ENCODE measurements around the gene CLEC17A.
"Not testable (repeated sequence)": the region's sequence is repeated elsewhere in the genome, so short reads cannot be mapped to it uniquely, and the experiment has no call there.

The CLEC17A gene

DNA sequence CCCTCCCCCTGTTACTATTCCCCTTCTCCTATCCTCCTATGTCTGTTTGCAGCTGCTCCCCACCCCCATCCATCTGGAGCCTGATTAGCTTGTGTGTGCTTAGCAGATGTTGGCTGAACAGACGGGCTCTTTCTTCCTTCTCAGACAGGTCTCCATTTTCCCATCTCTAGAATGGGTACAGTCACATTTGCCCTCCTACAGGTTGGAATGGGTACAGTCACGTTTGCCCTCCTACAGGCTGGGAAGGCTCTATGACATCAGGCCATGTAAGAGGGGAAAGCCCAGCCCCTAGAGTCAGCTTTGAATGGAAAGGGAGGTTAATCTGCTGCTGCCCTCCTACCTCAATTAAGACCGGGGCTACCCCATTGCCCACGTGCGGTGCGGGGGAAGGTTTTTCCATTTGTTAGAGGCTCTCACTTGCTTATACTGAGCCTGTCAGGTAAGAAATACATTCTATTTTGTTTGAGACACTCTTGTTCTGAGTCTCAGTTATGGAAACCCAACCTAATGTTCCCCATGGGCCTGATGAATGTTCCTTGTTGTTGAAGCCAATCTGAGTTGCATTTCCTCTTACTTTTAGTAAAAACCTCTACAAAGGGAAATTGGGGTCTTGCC, 2.2 kb upstream of the CLEC17A start:
- Histone ChIP-seq H3K4me3 (ENCODE audit: insufficient read depth, low read depth, low read length, poor library complexity, severe bottlenecking) (no peak overlapping the region), H3K4me1 (ENCODE audit: control insufficient read depth, insufficient read depth, low read length, poor library complexity, severe bottlenecking) (no peaks in the 10 kb centered on the region), H3K27ac (ENCODE audit: insufficient read depth, low read length, poor library complexity, severe bottlenecking) (no peak overlapping the region), H3K27me3 (replicated peaks; ENCODE audit: control insufficient read depth, insufficient read depth, low read length, poor library complexity, severe bottlenecking) (no peaks in the 10 kb centered on the region), H3K36me3 (ENCODE audit: control insufficient read depth, insufficient read depth, low read length) (no peaks in the 10 kb centered on the region), H3K9me3 (ENCODE audit: control insufficient read depth, low read length) (no peaks in the 10 kb centered on the region)
- DNase-seq, result no peak

DNA sequence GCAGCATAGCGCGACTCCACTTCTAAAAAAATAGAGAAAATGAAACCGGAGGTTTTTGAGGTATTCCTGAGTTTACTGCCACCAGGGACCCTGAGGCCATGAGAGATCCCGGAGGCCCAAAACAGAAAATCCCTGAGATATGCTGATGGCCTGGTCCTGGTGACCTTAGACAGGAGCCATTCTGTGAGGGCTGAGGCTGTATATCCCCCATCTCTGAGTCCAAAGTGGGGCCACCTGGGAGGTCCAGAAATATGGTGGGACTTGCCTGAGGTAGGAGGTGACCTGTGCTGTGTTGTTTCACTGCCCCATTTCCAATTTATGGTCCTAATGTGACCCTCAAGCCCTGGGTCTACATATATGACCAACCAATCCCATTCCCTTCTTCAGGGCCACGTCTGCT, 1.5 kb downstream of the CLEC17A start:
- not testable (repeated sequence) for H3K9me3 ChIP-seq (ENCODE audit: control insufficient read depth, low read length); H3K4me1 ChIP-seq (ENCODE audit: control insufficient read depth, insufficient read depth, low read length, poor library complexity, severe bottlenecking); H3K27ac ChIP-seq (ENCODE audit: insufficient read depth, low read length, poor library complexity, severe bottlenecking); H3K4me3 ChIP-seq (ENCODE audit: insufficient read depth, low read depth, low read length, poor library complexity, severe bottlenecking); H3K36me3 ChIP-seq (ENCODE audit: control insufficient read depth, insufficient read depth, low read length); H3K27me3 ChIP-seq (replicated peaks; ENCODE audit: control insufficient read depth, insufficient read depth, low read length, poor library complexity, severe bottlenecking); DNase-seq

GRCh38 chr19:14585187-14585586, 2.3 kb downstream of the CLEC17A start:
- H3K4me1 ChIP-seq (ENCODE audit: control insufficient read depth, insufficient read depth, low read length, poor library complexity, severe bottlenecking); H3K9me3 ChIP-seq (ENCODE audit: control insufficient read depth, low read length); H3K27me3 ChIP-seq (replicated peaks; ENCODE audit: control insufficient read depth, insufficient read depth, low read length, poor library complexity, severe bottlenecking); DNase-seq; H3K36me3 ChIP-seq (ENCODE audit: control insufficient read depth, insufficient read depth, low read length); H3K4me3 ChIP-seq (ENCODE audit: insufficient read depth, low read depth, low read length, poor library complexity, severe bottlenecking); H3K27ac ChIP-seq (ENCODE audit: insufficient read depth, low read length, poor library complexity, severe bottlenecking): not testable (repeated sequence)

DNA sequence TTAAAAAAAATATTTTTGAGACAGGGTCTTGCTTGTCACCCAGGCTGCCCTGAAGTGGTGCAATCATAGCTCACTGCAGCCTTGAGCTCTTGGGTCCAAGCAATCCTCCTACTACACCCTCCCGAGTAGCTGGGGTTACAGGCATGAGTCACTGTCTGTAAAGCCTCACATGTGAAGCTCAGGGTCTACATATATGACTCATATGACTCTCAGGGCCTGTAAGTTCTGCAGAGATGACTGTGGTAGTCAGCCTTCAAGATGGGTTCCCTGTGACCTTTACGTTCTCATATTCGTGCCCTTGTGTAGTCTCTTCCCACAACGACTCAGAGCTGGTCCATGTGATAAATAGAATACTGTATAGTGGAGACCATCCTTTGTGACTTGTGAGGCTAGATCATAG, 6.5 kb downstream of the CLEC17A start:
- not testable (repeated sequence) for H3K36me3 ChIP-seq (ENCODE audit: control insufficient read depth, insufficient read depth, low read length); H3K27ac ChIP-seq (ENCODE audit: insufficient read depth, low read length, poor library complexity, severe bottlenecking); H3K9me3 ChIP-seq (ENCODE audit: control insufficient read depth, low read length); H3K27me3 ChIP-seq (replicated peaks; ENCODE audit: control insufficient read depth, insufficient read depth, low read length, poor library complexity, severe bottlenecking); H3K4me3 ChIP-seq (ENCODE audit: insufficient read depth, low read depth, low read length, poor library complexity, severe bottlenecking); H3K4me1 ChIP-seq (ENCODE audit: control insufficient read depth, insufficient read depth, low read length, poor library complexity, severe bottlenecking); DNase-seq

DNA sequence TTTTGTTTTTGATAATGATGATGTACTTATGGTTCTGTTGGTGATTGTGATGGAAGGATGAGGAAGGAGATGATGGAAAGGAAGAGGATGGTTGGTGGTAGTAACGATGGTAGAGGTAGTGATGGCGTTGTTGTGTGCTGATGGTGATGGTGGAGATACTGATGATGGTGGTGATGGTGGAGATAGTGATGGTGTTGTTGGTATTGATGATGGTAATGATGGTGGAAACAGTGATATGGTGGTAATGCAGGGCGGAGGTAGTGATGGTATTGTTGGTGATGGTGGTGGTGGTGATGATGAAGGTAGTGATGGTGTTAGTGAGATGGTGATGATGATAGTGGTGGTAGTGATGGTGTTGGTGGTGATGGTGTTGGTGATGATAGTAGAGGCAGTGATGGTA, 12.7 kb downstream of the CLEC17A start:
- no peak overlapping the region for H3K4me3 ChIP-seq (ENCODE audit: insufficient read depth, low read depth, low read length, poor library complexity, severe bottlenecking)
- no peaks in the 10 kb centered on the region for H3K36me3 ChIP-seq (ENCODE audit: control insufficient read depth, insufficient read depth, low read length)
- no peaks in the 10 kb centered on the region for H3K4me1 ChIP-seq (ENCODE audit: control insufficient read depth, insufficient read depth, low read length, poor library complexity, severe bottlenecking)

GRCh38 chr19:14599548-14600147, 16.8 kb downstream of the CLEC17A start:
- H3K9me3 ChIP-seq (ENCODE audit: control insufficient read depth, low read length), result no peaks in the 10 kb centered on the region
- H3K4me3 ChIP-seq (ENCODE audit: insufficient read depth, low read depth, low read length, poor library complexity, severe bottlenecking), result no peak overlapping the region
- no peak overlapping the region for H3K27ac ChIP-seq (ENCODE audit: insufficient read depth, low read length, poor library complexity, severe bottlenecking)
- H3K27me3 ChIP-seq (replicated peaks; ENCODE audit: control insufficient read depth, insufficient read depth, low read length, poor library complexity, severe bottlenecking), result no peaks in the 10 kb centered on the region
- no peaks in the 10 kb centered on the region for H3K36me3 ChIP-seq (ENCODE audit: control insufficient read depth, insufficient read depth, low read length)
- no peak for DNase-seq
- no peaks in the 10 kb centered on the region for H3K4me1 ChIP-seq (ENCODE audit: control insufficient read depth, insufficient read depth, low read length, poor library complexity, severe bottlenecking)

More for the DNA sequence above, 12.7 kb downstream of the CLEC17A start:
- Histone ChIP-seq H3K27me3 (replicated peaks; ENCODE audit: control insufficient read depth, insufficient read depth, low read length, poor library complexity, severe bottlenecking) (no peaks in the 10 kb centered on the region), H3K27ac (ENCODE audit: insufficient read depth, low read length, poor library complexity, severe bottlenecking) (no peak overlapping the region), H3K9me3 (ENCODE audit: control insufficient read depth, low read length) (no peaks in the 10 kb centered on the region)
- DNase-seq, result no peak

- Histone ChIP-seq H3K36me3 (ENCODE audit: control insufficient read depth, insufficient read depth, low read length) (no peaks in the 10 kb centered on the region), H3K27me3 (replicated peaks; ENCODE audit: control insufficient read depth, insufficient read depth, low read length, poor library complexity, severe bottlenecking) (no peaks in the 10 kb centered on the region), H3K4me1 (ENCODE audit: control insufficient read depth, insufficient read depth, low read length, poor library complexity, severe bottlenecking) (no peaks in the 10 kb centered on the region), H3K9me3 (ENCODE audit: control insufficient read depth, low read length) (no peaks in the 10 kb centered on the region), H3K4me3 (ENCODE audit: insufficient read depth, low read depth, low read length, poor library complexity, severe bottlenecking) (no peak overlapping the region), H3K27ac (ENCODE audit: insufficient read depth, low read length, poor library complexity, severe bottlenecking) (no peak overlapping the region)
- DNase-seq, result no peak
Observed at GRCh38 chr19:14603990-14604387, 21.1 kb downstream of the CLEC17A start.

GRCh38 chr19:14606627-14607026, 23.7 kb downstream of the CLEC17A start:
- no peak for DNase-seq
- Histone ChIP-seq H3K4me3 (ENCODE audit: insufficient read depth, low read depth, low read length, poor library complexity, severe bottlenecking) (no peak overlapping the region), H3K9me3 (ENCODE audit: control insufficient read depth, low read length) (no peaks in the 10 kb centered on the region), H3K4me1 (ENCODE audit: control insufficient read depth, insufficient read depth, low read length, poor library complexity, severe bottlenecking) (no peaks in the 10 kb centered on the region), H3K27ac (ENCODE audit: insufficient read depth, low read length, poor library complexity, severe bottlenecking) (no peak overlapping the region), H3K27me3 (replicated peaks; ENCODE audit: control insufficient read depth, insufficient read depth, low read length, poor library complexity, severe bottlenecking) (no peaks in the 10 kb centered on the region), H3K36me3 (ENCODE audit: control insufficient read depth, insufficient read depth, low read length) (no peaks in the 10 kb centered on the region)

DNA sequence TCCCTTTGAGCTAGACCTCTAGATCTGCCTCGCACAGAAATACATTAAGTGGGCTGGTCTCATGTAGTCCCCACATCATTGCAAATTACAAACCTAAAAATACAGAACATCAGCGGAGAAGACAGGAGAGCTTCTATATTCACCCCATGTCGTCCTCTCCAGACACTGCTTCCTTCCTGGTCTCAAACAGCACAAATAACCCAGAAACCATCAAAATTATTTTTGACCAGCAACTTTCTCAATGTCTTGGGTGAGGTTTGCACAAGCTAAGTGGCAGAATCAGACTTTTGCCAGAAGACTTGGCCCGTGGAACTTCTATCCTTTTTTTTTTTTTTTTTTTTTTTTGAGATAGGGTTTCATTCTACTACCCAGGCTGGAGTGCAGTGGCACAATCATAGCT, 28.2 kb downstream of the CLEC17A start:
- no peaks in the 10 kb centered on the region for H3K27me3 ChIP-seq (replicated peaks; ENCODE audit: control insufficient read depth, insufficient read depth, low read length, poor library complexity, severe bottlenecking)
- no peak overlapping the region for H3K27ac ChIP-seq (ENCODE audit: insufficient read depth, low read length, poor library complexity, severe bottlenecking)
- DNase-seq, result no peak
- H3K4me3 ChIP-seq (ENCODE audit: insufficient read depth, low read depth, low read length, poor library complexity, severe bottlenecking), result no peak overlapping the region
- no peaks in the 10 kb centered on the region for H3K9me3 ChIP-seq (ENCODE audit: control insufficient read depth, low read length)
- H3K4me1 ChIP-seq (ENCODE audit: control insufficient read depth, insufficient read depth, low read length, poor library complexity, severe bottlenecking), result no peaks in the 10 kb centered on the region
- no peaks in the 10 kb centered on the region for H3K36me3 ChIP-seq (ENCODE audit: control insufficient read depth, insufficient read depth, low read length)

DNA sequence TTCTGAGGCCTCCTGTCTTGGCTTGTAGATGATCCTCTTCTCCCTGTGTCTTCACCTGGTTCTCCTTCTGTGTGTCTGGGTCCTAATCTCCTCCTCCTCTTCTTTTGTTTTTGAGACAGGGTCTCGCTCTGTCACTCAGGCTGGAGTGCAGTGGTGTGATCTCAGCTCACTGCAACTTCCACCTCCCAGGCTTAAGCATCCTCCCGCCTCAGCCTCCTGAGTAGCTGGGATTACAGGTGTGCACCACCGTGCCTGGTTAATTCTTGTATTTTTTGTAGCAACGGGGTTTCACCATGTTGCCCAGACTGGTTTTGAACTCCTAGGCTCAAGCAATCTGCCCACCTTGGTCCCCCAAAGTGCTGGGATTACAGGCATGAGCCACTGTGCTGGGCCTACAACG, 29.4 kb downstream of the CLEC17A start:
- not testable (repeated sequence) for DNase-seq; H3K4me3 ChIP-seq (ENCODE audit: insufficient read depth, low read depth, low read length, poor library complexity, severe bottlenecking); H3K4me1 ChIP-seq (ENCODE audit: control insufficient read depth, insufficient read depth, low read length, poor library complexity, severe bottlenecking)

More for the DNA sequence above, 29.4 kb downstream of the CLEC17A start:
- H3K27me3 ChIP-seq (replicated peaks; ENCODE audit: control insufficient read depth, insufficient read depth, low read length, poor library complexity, severe bottlenecking); H3K9me3 ChIP-seq (ENCODE audit: control insufficient read depth, low read length); H3K27ac ChIP-seq (ENCODE audit: insufficient read depth, low read length, poor library complexity, severe bottlenecking); H3K36me3 ChIP-seq (ENCODE audit: control insufficient read depth, insufficient read depth, low read length): not testable (repeated sequence)
